Cardiac fibroblast (primary cell): ENCODE data around the gene COL12A1.
A peak's percentile ranks its signal among the peaks of the same experiment; 100 is the strongest.

ENCODE experiments used
- DNase-seq, 2 donors: peaks; one replicate each; pipeline versions ENCODE4 v3.0.0 to v3.0.0-alpha.2; 2010; ENCODE audit warnings: low read depth in 2 of 2
- H3K4me3 ChIP-seq, 2 donors: replicated peaks in 1 of 2; 1 replicate in 1 of 2; 2 replicates in 1 of 2; pipeline ENCODE4 v1.5.1; 2011; ENCODE audit warnings: low read depth in 2 of 2, low read length in 2 of 2, mild to moderate bottlenecking in 2 of 2, moderate library complexity in 1 of 2
- TF ChIP-seq, protein P1 (sequence below): IDR thresholded peaks from one replicate; pipeline ENCODE4 v1.5.1; 2011; ENCODE audit warnings: low read depth, mild to moderate bottlenecking, low read length, inconsistent platforms

The COL12A1 gene

DNA sequence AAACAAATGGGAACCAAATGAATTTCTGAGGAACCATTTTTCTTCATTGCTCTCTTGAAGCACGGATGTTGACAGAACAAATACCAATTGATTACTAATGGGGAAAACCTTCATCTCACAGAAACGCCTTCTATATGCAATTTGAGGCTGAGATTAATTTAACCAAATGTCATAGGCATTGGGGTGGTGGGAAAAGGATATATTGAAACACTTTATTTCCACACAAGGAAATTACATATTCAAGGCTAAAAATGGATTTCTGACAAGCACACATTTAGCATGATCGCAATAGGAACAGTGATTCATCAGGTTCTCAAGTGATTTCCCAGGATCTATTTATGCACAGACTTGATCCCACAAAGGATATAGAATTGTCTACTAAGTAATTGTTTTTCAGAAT is 88.9 kb downstream of the COL12A1 start:
- H3K4me3 ChIP-seq, result no peak overlapping the region
- TF ChIP-seq, protein P1, sequence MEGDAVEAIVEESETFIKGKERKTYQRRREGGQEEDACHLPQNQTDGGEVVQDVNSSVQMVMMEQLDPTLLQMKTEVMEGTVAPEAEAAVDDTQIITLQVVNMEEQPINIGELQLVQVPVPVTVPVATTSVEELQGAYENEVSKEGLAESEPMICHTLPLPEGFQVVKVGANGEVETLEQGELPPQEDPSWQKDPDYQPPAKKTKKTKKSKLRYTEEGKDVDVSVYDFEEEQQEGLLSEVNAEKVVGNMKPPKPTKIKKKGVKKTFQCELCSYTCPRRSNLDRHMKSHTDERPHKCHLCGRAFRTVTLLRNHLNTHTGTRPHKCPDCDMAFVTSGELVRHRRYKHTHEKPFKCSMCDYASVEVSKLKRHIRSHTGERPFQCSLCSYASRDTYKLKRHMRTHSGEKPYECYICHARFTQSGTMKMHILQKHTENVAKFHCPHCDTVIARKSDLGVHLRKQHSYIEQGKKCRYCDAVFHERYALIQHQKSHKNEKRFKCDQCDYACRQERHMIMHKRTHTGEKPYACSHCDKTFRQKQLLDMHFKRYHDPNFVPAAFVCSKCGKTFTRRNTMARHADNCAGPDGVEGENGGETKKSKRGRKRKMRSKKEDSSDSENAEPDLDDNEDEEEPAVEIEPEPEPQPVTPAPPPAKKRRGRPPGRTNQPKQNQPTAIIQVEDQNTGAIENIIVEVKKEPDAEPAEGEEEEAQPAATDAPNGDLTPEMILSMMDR, result no peak
- DNase-seq, result peak in 1 of 2 donors; percentile 55

DNA sequence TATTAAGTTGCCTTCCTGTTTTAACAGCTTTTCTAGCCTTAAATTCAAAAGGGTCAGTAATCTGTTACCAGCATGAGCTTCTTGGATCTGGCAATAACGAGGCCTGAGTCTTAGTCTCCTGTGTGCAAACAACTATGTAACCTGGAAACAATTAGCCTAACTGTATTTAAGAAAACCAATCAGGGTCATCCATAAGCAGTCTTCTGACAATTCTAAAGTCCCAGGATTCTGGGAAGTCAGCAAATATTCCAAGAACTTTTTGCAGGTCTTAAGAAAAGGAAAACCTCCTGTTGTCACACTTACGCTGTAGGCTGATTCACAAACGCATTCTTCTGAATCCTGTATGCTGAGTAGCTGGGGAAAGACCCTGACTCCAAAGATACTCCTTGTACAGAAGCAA is 90.4 kb downstream of the COL12A1 start:
- H3K4me3 ChIP-seq, result no peak overlapping the region
- TF ChIP-seq, protein P1, result no peak
- DNase-seq, result peak in 1 of 2 donors; percentile 27

DNA sequence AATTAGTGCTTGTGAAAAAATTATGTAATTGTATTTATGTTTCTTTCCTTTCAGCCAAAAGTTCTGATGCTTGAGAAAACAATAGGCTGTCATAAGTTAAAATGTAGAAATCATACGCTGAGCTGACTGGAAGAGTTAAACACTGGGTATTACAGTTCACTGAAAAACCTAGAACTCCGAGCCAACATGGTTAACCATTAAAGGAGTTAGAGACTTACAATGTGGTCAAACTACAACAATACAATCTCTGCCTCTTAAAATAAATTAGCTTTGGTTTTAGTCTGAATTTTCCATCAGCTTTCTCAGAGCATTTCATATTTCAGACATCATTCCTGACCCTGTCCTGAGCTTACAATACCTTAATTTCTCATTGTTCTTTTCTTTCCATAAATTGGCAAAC is 91.0 kb downstream of the COL12A1 start:
- no peak for DNase-seq
- no peak overlapping the region for H3K4me3 ChIP-seq
- TF ChIP-seq, protein P1, result no peak

DNA sequence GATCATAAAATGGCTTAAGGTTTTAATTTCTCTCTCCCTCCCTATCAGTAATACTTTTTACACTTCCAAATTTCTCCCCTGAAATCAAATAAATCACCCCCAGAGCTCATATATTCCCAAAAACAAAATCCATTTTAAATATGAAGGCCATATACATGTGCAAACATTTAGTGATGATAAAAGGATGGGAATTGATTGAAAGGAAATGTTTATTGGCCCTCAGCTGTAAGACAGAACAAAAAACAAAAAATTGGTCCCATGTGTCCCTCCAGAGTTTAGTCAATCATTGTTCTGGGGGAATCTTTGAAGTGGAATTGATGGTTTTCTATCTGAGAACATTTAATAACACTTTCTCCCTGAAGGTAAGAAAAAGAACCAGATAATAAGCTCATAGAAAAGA is 91.7 kb downstream of the COL12A1 start:
- TF ChIP-seq, protein P1, result no peak
- H3K4me3 ChIP-seq, result no peak overlapping the region
- no peak for DNase-seq

DNA sequence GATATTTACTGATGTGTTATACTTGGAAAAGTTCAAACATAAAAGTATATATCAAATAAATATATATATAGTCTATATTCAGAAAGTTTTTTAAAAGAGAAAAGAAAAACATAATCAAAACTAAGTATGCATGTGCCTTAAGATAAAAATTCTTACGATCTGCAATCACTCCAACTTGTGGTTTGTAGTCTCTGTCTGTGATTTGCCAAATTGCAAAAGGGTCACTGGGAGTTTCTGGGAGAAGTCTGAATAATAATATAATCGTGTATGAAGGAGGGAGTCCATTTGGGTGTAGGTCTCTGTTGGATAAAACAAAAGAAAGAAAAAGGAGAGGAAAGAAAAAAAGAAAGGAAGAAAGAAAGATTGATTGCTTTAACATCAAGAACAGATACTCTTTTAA is 92.4 kb downstream of the COL12A1 start:
- peak in 1 of 2 donors; percentile 12 for DNase-seq
- TF ChIP-seq, protein P1, result no peak
- H3K4me3 ChIP-seq, result no peak overlapping the region

DNA sequence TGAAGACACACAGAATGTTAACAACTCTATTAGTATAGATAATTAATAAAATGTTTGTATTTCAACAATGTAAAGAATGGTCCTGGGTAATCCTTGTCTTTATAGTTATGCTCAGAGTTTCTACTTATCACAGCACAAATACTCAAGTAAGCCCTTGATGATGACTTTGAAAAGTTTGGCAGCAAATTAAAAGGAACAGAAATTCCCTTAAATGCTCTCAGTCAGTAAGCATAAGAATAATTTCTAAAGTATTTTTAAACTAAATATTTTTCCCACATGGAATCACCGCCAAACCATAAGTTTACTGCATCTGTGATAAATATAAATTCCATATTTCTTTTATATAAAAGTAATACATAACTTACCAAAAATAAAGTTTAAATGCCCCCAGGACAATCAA is 96.1 kb downstream of the COL12A1 start:
- TF ChIP-seq, protein P1, result no peak
- no peak for DNase-seq

DNA sequence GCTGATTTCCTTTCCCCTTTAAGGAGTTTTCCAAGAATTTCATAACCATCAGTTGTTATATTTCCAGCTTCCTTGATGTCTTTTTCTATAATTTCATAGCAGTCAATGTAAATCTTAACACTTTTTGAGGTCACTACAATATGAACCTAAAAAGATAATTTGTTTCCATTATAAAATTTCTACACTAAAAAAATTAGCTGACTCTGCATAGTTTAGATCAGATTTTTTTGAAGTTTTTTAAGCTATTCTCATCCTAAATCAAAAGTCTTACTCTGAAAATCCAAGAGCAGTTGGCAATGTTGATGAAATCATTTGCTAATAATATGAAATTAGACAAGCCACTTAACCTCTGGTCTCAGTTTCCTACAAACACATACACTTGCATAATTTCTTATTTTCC is 96.8 kb downstream of the COL12A1 start:
- DNase-seq, result no peak
- TF ChIP-seq, protein P1, result no peak
- H3K4me3 ChIP-seq, result no peak overlapping the region

More for the DNA sequence above, 96.1 kb downstream of the COL12A1 start:
- H3K4me3 ChIP-seq, result no peak overlapping the region
